HG03469 (cell line): ENCODE measurements around the gene RHOT1.
"Not testable (repeated sequence)": the region's sequence is repeated elsewhere in the genome, so short reads cannot be mapped to it uniquely, and the experiment has no call there.

Experiments used
- ATAC-seq: cut with Tn5 transposase; IDR thresholded peaks from one replicate; pipeline ENCODE4 v1.9.1; 2021; ENCODE audit warnings: mild to moderate bottlenecking, moderate library complexity, moderate number of reproducible peaks; ENCODE audit not compliant: unreplicated experiment

The RHOT1 gene

DNA sequence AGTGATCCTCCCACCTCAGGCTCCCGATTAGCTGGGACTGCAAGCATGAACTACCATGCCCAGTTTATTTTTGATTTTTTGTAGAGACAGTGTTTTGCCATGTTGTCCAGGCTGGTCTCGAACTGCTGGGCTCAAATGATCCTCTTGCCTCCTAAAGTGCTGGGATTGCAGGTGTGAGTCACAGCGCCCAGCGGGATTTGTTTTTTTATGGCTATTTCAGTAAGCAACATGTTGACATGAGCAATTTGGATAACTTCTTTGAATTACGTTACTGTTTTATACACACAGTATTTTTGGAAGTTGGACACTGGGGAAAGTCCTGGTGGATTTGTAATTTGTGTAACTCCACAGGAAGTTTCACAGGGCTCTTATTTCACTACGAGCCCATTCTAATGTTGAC is 18.5 kb upstream of the RHOT1 start:
- ATAC-seq = no peak

DNA sequence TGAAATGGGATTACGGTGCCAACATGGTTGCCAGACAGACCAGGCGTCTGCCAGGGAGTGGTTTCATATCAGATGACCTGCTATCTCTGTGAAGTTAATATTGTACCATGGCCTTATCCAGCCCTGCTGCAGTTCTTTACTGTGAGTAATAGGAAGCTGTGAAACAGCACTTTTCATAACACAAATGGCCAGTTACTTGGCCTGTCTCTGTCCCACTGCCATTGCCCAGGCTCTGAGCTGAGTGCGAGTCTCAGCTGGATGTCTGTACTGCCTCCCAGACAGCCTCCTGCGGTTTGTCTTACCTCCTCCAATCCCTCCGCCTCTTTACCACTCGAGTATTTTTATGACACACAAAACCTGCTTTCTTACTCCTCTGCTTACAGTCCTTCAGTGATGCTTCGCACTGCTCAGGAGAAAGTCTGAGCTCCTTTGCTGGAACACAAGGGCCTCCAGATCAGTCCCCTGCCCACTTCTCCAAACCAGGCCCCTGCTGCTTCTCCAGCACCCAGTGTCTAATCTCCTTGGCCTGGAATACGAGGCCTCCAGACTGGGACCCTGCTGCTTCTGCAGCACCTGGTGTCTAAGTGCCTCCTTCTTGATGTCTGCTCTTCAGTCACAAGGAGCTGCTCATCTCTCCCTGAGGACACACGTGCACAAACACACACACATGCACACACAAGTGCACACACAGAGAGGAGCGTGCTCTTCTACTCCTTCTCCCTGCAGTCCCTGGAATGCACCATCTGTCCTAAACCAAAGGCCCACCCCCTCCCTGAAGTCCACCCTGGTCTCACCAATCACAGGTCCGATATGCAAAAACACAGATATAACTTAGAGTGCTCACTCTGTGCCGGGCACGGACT is 17.1 kb upstream of the RHOT1 start:
- no peak for ATAC-seq

DNA sequence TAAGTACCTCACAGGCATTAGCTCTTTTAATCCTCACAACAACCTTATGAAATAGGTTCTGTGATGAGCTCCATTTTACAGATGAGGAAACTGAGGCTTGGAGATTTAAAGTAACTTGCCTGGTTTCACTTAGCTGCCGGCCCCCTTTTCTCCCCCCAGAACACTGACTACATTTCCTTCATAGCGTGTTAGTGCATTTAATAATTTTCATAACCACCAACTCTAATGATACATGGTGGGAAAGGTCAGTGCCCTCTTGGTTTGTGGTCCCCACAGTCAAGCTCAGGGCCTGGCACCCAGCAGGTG is 16.5 kb upstream of the RHOT1 start:
- no peak for ATAC-seq

DNA sequence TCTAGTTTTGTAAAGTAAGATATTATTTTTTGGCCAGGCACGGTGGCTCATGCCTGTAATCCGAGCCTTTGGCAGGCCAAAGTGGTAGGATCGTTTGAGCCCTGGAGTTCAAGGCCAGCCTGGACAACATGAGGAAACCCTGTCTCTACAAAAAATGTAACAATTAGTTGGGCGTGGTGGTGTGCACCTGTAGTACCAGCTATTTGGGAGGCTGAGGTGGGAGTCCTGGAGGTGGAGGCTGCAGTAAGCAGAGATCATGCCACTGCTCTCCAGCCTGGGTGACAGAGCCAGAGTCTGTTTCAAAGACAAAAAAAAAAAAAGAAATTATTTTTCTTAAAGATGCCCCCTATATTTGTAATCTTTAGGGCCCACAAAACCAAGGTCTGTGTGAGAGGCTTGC is 16.0 kb upstream of the RHOT1 start:
- ATAC-seq = no peak

DNA sequence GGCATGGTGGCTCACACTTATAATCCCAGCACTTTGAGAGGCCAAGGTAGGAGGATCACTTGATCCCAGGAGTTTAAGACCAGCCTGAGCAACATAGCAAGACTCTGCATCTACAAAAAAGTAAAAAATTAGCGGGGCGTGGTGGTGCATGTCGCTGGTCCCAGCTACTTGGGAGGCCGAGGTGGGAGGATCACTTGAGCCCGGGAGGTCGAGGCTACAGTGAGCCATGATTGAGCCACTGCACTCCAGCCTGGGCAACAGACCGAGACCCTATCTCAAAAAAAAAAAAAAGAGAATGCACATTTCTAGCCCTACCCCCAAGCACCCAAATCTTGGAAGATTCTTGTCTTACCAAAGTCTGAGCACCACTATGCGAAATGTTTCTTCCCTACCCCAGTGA is 15.6 kb upstream of the RHOT1 start:
- no peak for ATAC-seq

DNA sequence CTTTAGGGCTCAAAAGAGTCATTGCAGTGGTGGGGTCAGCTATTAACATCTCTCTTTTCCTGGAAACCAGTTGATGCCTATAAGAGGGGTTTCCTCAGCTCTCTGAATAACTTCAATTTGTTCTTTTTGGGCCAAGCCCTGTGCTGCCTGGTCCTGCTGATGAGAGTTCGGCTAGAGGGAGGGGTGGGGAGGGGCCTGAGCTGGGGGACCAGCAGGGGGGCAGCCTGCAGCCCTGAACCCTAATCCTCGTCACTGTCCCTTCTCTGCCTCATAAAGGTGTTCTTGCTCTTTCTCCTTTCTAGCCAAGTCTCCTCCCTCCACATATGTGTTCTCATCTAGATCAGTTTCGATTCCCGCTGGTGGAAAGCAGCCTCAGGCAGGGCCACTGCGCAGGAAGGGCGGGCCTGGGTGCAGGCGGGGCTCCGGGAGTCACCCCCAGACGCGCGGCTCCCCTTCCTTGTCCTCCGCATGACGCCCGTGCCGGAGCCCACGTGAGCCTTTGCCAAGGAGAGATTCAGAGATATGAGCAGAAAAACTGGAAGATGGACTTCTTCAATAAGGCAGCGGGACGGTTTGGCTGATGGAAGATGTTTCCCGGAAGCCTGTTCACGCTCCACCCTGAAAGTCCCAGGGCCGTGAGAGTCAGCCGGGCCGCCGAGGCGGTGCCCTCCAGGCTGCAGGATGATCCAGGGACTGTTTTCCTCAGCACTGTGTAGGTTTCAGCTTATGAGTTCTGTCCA is 15.0 kb upstream of the RHOT1 start:
- ATAC-seq = peak; percentile 48

DNA sequence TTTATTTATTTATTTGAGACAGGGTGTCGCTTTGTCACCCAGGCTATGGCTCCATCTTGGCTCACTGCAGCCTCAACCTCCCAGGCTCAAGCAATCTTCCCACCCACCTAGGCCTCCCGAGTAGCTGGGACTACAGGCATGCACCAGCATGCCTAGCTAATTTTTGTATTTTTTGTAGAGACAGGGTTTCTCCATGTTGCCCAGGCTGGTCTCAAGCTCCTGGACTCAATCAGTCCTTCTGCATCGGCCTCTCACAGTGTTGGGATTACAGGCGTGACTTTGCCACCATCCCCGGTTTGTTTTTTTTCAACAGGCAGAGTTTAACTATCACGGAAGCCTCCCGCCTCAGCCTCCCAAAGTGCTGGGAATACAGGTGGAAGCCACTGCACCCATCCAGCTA is 13.8 kb upstream of the RHOT1 start:
- ATAC-seq = not testable (repeated sequence)

DNA sequence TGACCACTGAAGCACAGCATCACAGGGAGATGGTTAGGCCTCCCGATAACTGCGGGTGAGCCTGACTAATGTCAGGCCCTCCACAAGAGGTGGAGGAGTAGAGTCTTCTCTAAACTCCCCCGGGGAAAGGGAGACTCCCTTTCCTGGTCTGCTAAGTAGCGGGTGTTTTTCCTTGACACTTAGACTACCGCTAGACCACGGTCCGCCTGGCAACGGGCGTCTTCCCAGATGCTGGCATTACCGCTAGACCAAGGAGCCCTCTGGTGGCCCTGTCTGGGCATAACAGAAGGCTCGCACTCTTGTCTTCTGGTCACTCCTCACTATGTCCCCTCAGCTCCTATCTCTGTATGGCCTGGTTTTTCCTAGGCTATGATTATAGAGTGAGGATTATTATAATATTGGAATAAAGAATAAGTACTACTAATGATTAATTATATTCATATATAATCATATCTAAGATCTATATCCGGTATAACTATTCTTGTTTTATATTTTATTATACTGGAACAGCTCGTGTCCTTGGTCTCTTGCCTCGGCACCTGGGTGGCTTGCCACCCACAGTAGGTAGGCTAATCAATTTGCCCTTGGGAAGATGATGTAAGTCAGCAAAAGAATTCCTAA is 6.7 kb upstream of the RHOT1 start:
- not testable (repeated sequence) for ATAC-seq

DNA sequence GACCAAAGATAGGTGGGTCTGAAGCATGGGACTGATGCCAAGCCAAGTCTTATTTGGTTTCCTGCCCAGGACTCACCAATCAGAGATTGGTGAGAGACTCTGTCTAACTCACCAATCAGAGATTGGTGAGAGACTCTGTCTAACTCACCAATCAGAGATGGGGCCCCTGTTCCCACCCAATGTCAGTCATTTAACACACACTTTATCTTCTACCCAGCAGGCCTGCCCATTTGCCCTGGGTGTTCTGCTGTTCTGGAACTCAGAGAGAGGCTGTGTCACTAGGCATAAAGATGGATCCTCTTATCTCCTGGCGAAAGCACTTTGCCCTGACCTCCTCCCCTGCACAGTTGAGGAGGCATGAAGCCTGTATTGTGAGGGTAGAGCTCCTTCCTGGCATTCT is 5.4 kb upstream of the RHOT1 start:
- ATAC-seq = no peak

DNA sequence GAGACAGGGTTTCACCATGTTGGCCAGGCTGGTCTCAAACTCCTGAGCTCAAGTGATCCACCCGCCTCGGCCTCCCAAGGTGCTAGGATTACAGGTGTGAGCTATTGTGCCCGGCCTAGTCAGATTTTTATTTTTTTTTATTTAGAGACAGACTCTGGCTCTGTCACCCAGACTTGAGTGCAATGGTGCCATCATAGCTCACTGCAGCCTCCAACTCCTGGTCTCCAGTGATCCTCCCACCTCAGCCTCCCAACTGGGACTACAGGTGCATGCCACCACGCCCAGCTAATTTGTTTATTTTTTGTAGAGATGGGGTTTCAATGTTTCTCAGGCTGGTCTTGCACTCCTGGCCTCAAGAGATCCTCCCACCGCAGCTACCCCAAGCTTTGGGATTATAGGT is 2.8 kb upstream of the RHOT1 start:
- ATAC-seq = not testable (repeated sequence)

DNA sequence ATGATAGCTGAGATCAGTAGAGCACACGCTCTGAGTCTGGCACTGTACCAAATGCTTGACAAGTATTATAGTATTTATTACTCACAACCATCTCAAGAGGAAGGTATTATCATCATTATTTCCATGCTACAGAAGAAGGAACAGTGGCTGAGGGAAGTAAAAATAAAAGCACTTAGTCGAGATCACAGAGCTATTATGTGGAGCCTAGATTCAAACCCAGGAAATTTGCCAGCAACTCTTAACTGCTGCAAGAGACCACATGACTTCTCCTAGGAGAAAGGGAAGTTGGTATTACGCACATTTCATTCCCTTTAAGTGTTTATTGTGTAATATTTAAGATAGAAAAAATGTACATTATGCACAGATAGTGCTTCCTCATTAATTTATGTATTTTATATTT is 1.0 kb upstream of the RHOT1 start:
- ATAC-seq = no peak

DNA sequence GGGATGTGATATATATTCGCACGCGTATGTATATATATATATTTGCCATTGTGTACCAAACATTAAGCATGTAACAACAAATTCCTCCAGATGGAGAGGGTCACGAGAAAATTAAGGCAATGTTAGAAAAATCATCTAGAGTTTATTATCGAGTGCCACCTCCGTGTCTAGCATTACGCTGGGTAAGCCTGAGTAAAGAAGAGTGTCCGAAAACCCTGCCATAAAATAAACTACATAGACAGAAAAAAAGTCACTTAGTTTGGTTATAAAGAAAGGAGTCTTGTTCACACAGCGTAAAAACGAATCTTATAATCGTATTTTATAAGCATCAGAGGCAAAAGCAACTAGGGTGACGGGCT is 644 bp upstream of the RHOT1 start:
- no peak for ATAC-seq

DNA sequence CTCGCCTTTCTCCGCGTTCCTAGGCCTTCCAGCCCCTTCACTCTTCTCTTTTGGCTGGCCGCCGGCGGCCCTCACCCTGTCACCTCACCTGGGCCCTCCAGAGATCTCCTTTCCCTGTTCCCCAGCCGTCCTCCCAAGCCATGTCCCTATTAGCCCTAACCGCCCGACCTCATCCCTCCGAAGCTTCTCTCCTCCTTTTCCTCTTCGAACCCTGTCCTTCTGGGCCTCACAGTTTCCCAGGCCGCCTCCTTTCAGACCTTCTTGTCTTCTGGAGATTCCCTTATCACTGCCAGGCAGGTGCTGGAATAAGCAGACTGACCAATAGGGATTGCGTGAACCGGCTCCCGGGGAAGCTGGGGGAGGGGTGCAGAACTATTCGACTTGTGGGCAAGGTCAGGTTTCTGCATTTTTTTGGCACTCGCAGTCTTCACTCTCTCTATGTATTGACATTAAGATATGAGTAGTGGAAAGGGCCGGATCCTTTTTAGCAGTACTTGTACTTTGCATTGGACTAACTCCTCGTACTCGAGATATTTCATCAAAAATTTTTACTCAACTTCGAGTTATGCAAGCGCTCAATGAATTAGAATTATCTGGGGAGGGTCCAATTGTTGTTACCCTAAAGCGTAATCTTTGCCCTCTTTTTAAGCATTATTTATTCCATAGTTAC is 690 bp downstream of the RHOT1 start:
- ATAC-seq = no peak

DNA sequence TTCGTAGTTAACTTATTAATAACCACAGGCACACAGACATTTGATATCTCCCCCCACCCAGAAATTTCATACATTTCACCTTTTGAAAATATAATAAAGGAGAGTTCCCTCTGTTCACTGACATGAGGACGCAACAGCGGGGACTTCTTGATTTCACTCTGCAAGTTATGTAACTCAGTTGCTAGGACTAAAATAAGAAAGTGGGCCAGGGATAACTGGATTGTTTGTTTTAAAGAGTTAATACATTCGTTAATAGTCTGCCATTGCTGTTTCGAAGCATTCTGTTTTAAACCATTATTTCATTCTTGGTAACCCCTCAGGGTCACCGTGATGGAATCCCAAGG is 1.2 kb downstream of the RHOT1 start:
- ATAC-seq = no peak

DNA sequence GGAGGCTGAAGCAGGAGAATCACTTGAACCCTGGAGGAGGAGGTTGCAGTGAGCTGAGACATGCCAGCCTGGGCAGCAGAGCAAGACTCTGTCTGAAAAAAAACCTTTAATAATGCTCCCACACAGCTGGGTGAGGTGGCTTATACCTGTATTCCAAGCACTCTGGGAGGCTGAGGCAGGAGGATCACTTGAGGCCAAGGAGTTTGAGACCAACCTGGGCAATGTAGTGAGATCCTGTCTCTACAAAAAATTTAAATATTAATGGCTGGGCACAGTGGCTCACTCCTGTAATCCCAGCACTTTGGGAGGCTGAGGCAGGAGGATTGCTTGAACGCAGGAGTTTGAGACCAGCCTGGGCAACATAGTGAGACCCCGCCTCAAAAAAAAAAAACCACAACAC is 2.1 kb downstream of the RHOT1 start:
- ATAC-seq = not testable (repeated sequence)

DNA sequence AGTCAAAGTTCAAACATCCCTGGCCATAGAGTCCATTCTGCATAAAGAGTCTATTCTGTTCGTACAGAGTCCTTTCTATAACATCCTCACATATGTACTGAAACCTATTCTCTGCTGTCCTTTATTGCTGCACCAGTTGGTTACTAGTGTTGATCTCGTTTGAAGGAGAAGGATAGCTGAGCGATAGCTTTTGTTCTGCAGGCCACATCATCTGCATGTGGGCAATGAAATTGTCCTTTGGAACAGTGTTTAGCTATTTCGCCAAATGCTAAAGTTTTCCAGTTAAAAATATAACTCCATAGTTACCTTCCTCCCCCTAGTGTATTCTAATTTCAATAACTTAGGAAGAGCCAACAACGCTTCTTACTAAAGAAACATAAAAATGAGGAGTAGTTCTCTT is 6.0 kb downstream of the RHOT1 start:
- ATAC-seq = no peak

DNA sequence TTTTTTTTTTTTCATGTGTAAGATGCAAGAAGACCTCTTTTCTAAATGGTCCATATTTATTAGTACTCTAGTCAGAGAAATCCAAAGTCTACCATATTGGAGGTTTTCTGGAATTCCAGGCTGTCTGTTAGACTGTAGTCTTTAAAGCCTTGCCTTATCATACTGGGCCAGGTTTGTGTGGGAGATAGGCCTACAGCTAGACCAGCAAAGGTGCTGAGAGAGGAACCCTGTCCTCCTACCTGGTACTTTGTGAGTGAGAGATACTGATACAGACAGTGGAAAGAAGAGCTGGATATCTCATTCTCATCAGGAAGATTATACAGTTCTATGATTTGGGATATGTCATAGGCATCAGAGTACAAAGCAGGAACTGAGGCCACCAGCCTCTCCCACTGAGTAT is 8.1 kb downstream of the RHOT1 start:
- ATAC-seq = no peak

DNA sequence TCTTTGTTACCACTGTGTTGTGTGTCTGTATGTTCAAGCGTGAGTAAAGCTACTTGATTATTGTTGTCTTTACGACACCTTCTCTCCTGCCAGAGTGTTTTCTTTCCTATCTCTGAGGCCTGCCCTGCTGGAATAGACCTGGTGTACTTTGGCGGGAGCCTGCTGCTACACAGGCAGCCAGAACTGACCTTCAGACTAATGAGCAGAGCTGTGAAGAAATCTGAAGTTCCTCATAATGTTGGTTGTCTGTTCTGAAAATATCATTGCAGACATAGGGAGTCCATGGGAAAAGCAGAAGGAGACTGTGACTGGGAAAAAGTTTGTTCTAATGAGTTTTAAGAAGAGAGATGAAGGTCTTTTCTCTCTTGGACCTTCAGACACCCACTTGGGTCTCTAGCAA is 9.8 kb downstream of the RHOT1 start:
- ATAC-seq = no peak

DNA sequence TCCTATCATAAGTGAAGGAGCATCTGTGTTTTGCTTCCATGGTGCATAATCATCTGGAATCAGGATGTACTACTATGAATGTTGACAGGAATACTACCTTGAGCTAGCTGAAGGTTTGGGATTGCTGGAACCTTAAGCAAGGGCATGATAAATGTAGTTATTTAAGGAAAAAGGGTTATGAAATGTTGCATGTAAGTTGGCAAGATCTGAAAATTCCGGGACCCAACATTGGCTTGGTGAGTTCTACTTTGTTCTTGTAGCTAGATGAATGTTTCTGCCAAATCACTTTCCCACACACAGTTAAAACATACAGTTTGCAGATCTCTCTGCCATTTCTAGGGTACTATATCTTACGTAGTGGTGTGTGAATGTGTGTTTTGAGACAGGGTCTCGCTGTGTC is 13.6 kb downstream of the RHOT1 start:
- no peak for ATAC-seq

DNA sequence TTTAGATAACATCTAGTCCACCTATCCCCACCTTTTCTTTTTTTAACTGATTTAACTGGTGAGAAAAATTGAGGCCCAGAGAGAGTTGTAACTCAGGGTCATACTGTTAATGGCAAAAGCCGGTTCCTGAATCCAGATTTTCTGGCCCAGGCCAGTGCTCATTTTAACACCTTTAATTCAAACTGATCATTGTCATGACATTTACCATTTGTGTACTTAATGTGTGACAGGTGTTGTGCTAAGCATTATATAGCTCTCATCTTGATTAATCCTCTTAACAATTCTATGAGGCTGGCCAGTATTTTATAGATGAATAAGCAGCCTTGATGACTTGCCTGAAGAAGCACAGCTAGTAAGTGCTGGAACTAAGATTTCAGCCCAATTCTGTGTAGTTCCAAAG is 14.4 kb downstream of the RHOT1 start:
- ATAC-seq = no peak

DNA sequence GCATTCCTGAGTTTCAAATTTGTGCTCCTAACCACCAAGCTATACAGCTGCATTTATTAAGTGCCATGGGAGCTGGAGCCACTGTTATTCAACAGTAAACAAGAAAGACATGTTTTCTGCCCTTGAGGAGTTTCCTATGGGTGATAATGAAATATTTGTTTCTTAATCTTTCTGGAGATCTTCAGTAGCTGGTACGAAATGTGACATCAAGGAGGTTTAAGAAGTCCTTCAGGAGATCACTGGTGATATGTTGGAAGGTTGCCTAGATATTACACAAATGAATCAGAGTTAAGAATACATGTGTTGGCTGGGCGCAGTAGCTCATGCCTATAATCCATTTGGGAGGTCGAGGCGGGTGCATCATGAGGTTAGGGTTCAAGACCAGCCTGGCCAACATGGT is 14.9 kb downstream of the RHOT1 start:
- no peak for ATAC-seq
